PC-9 (cell line): Measurements from ENCODE around the gene HGF. TPM values are rescaled to one million over a fixed set of nuclear protein-coding genes. Genes with fewer than 3 reads are reported as not detected.
A peak's percentile ranks its signal among the peaks of the same experiment; 100 is the strongest.

ENCODE experiments used
- BruUV-seq: library from RNA; stranded (reverse); fragments of 400-500 nt; replicated peaks from 2 replicates; lab custom pipeline; 2021; lab: Mats Ljungman, UMichigan
- CTCF ChIA-PET: fragments of 300-600 bp; sonication (Branson Sonifier 250); formaldehyde crosslinking; loops from one replicate; lab custom pipeline; 2022; ENCODE audit warnings: antibody characterized with exemption; lab: Charles Lee
- POLR2A ChIA-PET: fragments of 300-600 bp; sonication (Branson Sonifier 250); formaldehyde crosslinking; loops from one replicate; lab custom pipeline; 2022; ENCODE audit warnings: antibody characterized with exemption; ENCODE audit not compliant: unreplicated experiment; lab: Charles Lee
- DNase-seq, 2 experiments: peaks; one replicate each; pipeline versions ENCODE4 v3.0.0 to v3.0.0-alpha.2; 2015 to 2022; ENCODE audit warnings: mixed read lengths in 1 of 2
- H2AFZ ChIP-seq: fragments of 200-600 bp; sonication (generic); 2 replicates; pipeline ENCODE4 v1.8.1; 2017; ENCODE audit warnings: antibody characterized with exemption
- H3F3A ChIP-seq: fragments of 200-600 bp; sonication (generic); 2 replicates; pipeline ENCODE4 v1.8.1; 2017; ENCODE audit warnings: antibody characterized with exemption, mild to moderate bottlenecking, low read depth; ENCODE audit not compliant: insufficient read depth
- H3K27ac ChIP-seq: fragments of 200-600 bp; sonication (generic); 2 replicates; pipeline ENCODE4 v1.6.1; 2016; ENCODE audit warnings: mixed run types
- H3K27me3 ChIP-seq: fragments of 200-600 bp; sonication (generic); 2 replicates; pipeline ENCODE4 v1.6.1; 2016; ENCODE audit warnings: low read depth, mixed run types; ENCODE audit not compliant: insufficient read depth
- H3K36me3 ChIP-seq: fragments of 200-600 bp; sonication (generic); 2 replicates; pipeline ENCODE4 v1.6.1; 2016; ENCODE audit warnings: low read depth, mixed run types
- H3K4me1 ChIP-seq: fragments of 200-600 bp; sonication (generic); replicated peaks from 2 replicates; pipeline ENCODE4 v1.6.1; 2016; ENCODE audit warnings: mixed run types; ENCODE audit not compliant: insufficient read depth
- H3K4me2 ChIP-seq: fragments of 200-600 bp; sonication (generic); 2 replicates; pipeline ENCODE4 v1.6.1; 2017; ENCODE audit warnings: mixed run types
- H3K4me3 ChIP-seq: fragments of 200-600 bp; sonication (generic); 2 replicates; pipeline ENCODE4 v1.6.1; 2016; ENCODE audit warnings: mixed run types
- H3K79me2 ChIP-seq: fragments of 200-600 bp; sonication (generic); 2 replicates; pipeline ENCODE4 v1.6.1; 2017; ENCODE audit warnings: low read depth, mixed run types
- H3K9me2 ChIP-seq: fragments of 200-600 bp; sonication (generic); 2 replicates; pipeline ENCODE4 v1.8.1; 2017; ENCODE audit warnings: mild to moderate bottlenecking; ENCODE audit not compliant: insufficient read depth
- H3K9me3 ChIP-seq: fragments of 200-600 bp; sonication (generic); 2 replicates; pipeline ENCODE4 v1.8.1; 2016; ENCODE audit warnings: low read depth; ENCODE audit not compliant: insufficient read depth
- H4K20me1 ChIP-seq: fragments of 200-600 bp; sonication (generic); 2 replicates; pipeline ENCODE4 v1.8.1; 2017; ENCODE audit not compliant: insufficient read depth
- EZH2 ChIP-seq: fragments of 200-600 bp; sonication (generic); IDR thresholded peaks from 2 replicates; pipeline ENCODE4 v1.8.0; 2017; ENCODE audit warnings: antibody characterized with exemption, low read depth
- intact Hi-C: fragments of 100-400 bp; cut with micrococcal nuclease; formaldehyde crosslinking; loops from one replicate; pipeline ENCODE4 v1.10.0; 2022; ENCODE audit not compliant: unreplicated experiment
- total RNA-seq: library from RNA; stranded (reverse); gene quantifications from 2 replicates; pipeline ENCODE4 v1.2.3, GENCODE V29; 2021
- TF ChIP-seq, protein P1 (sequence below): fragments of 200-600 bp; sonication (generic); conservative IDR thresholded peaks from 2 replicates; pipeline ENCODE4 v1.6.1; 2017; ENCODE audit warnings: mixed run types, antibody characterized with exemption, mild to moderate bottlenecking, moderate library complexity

The HGF gene
- total RNA-seq, 1 experiment from 2014 or later = not detected

DNA sequence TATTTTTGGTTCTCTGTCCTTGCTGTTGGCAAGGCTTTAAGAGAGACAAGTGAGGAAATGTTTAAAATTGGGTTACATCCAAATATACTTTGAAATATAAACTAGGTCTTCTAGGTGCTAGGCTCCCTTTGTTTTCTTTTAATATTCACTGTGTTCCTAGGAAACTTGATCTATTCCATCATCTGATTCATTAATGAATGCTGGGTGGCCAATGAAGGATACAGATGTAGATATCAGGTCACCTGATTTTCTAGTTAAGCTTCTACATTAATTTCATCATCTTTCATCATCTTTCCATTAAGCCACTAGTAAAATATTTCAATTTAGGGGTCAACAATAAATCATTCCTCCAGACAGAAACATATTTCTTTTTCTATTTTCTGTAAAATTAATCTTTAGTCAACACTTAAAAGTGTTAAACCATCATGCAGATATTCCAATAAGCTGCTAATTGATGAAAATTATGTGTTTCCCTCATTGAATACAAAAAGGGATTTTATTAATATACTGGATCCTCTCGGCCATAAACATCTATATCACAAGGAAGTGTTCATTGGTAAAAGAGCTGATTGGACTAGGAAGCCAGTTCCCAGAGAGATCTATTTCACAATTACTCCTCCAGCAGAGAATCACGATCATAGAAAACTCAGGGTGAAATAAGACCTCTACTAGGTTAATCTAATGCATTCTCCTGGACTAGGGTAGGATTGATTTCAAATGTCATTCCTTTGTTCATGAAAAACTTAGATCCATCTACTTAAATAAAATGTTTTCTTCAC lies 14.7 kb downstream of the HGF start:
- Histone ChIP-seq H2AFZ (no peak overlapping the region), H3K9me3 (no peaks in the 10 kb centered on the region), H3K4me1 (no peaks in the 10 kb centered on the region), H3K27me3 (no peaks in the 10 kb centered on the region), H3K36me3 (no peaks in the 10 kb centered on the region), H3K4me2 (no peak overlapping the region), H3K4me3 (no peak overlapping the region), H4K20me1 (no peaks in the 10 kb centered on the region), H3F3A (no peaks in the 10 kb centered on the region), H3K9me2 (no peaks in the 10 kb centered on the region), H3K79me2 (no peaks in the 10 kb centered on the region), H3K27ac (no peak overlapping the region)
- no TSS peak for BruUV-seq
- ChIA-PET POLR2A (no interaction called here), CTCF (no interaction called here)
- intact Hi-C loops = no loop called here
- no peak for DNase-seq
- TF ChIP-seq, protein P1, sequence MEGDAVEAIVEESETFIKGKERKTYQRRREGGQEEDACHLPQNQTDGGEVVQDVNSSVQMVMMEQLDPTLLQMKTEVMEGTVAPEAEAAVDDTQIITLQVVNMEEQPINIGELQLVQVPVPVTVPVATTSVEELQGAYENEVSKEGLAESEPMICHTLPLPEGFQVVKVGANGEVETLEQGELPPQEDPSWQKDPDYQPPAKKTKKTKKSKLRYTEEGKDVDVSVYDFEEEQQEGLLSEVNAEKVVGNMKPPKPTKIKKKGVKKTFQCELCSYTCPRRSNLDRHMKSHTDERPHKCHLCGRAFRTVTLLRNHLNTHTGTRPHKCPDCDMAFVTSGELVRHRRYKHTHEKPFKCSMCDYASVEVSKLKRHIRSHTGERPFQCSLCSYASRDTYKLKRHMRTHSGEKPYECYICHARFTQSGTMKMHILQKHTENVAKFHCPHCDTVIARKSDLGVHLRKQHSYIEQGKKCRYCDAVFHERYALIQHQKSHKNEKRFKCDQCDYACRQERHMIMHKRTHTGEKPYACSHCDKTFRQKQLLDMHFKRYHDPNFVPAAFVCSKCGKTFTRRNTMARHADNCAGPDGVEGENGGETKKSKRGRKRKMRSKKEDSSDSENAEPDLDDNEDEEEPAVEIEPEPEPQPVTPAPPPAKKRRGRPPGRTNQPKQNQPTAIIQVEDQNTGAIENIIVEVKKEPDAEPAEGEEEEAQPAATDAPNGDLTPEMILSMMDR = no peak
- TF ChIP-seq EZH2 = no peak

DNA sequence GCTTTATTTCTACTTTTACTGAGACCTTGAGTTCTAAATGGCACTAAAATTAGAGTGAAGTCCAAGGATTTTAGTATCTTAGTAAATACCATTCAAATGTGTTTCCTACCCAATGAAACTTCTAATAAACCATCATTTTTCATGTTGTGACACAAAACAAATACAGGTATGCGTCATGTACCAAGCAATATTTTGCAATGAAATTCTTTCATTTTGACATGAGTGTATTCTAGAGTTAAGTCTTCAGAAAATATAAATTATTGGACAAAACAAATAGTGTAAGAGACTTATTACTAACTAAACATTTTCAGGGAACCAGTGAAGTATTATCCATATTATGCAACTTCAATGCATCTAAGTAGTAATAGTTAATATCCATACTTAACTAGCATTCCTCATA lies 16.5 kb downstream of the HGF start:
- no peak overlapping the region for H2AFZ ChIP-seq
- no peaks in the 10 kb centered on the region for H3K27me3 ChIP-seq
- no peaks in the 10 kb centered on the region for H3K36me3 ChIP-seq
- H3K4me2 ChIP-seq = no peak overlapping the region
- H3F3A ChIP-seq = no peaks in the 10 kb centered on the region; the same call in 1 of the 2 replicates
- H3K79me2 ChIP-seq = no peaks in the 10 kb centered on the region
- ChIA-PET CTCF (no interaction called here), POLR2A (no interaction called here)
- TF ChIP-seq, protein P1 = no peak
- no peak for TF ChIP-seq EZH2
- H3K9me3 ChIP-seq = no peaks in the 10 kb centered on the region
- no peaks in the 10 kb centered on the region for H4K20me1 ChIP-seq
- H3K9me2 ChIP-seq = no peaks in the 10 kb centered on the region
- no peak overlapping the region for H3K27ac ChIP-seq
- intact Hi-C loops = no loop called here
- BruUV-seq = no TSS peak
- no peaks in the 10 kb centered on the region for H3K4me1 ChIP-seq
- H3K4me3 ChIP-seq = no peak overlapping the region
- DNase-seq = no peak

DNA sequence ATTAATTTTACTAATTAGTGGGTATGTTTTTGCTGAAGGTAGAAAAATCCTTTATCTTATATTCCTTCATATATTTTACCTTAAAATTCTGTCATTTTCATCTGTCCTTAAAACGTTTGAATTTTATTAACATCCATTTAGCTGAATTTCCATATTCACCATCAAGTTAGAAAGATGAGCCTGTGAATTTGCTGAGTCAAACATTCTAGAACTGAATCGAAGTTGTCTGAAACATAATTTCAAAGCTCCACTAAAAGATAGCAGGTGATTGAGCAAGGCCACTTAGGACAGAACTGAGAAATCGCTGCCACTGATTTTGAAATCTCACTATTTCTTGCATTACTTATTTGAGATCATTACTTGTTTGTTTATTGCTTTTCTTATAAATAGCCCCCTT lies 17.5 kb downstream of the HGF start:
- intact Hi-C loops = no loop called here
- Histone ChIP-seq H3K27me3 (no peaks in the 10 kb centered on the region), H3K4me3 (no peak overlapping the region), H3K79me2 (no peaks in the 10 kb centered on the region), H3K27ac (no peak overlapping the region), H3F3A (no peaks in the 10 kb centered on the region; the same call in 1 of the 2 replicates), H3K9me2 (no peaks in the 10 kb centered on the region), H4K20me1 (no peaks in the 10 kb centered on the region), H3K36me3 (no peaks in the 10 kb centered on the region), H3K4me2 (no peak overlapping the region), H2AFZ (peak overlapping the region; percentile 52; the same call in 1 of the 2 replicates), H3K4me1 (no peaks in the 10 kb centered on the region), H3K9me3 (no peaks in the 10 kb centered on the region)
- DNase-seq = no peak
- TF ChIP-seq EZH2 = no peak
- TF ChIP-seq, protein P1 = no peak
- CTCF ChIA-PET = no interaction called here
- BruUV-seq = no TSS peak
- POLR2A ChIA-PET = interaction anchor here (0.7 kb wide), 1 partner anchor 38 kb away, joined by 3 read pairs; no protein-coding TSS in a partner anchor
